Measurements from ENCODE around the gene TCF7L1.

TCF7L1 gene

GRCh38 chr2:85259879-85260278 is 126.7 kb downstream of the TCF7L1 start:
- DNase-seq (ENCODE audit: low read depth in 1 of 2, low spot score in 1 of 2) = no peak
- H3K27ac ChIP-seq (replicated peaks) = no peak overlapping the region
- TF ChIP-seq SPI1 (IDR thresholded peaks at IDR 0.05; ENCODE audit: borderline replicate concordance, low read depth) = no peak
- TF ChIP-seq GABPA (IDR thresholded peaks at IDR 0.05; ENCODE audit: low read depth) = no peak
- TF ChIP-seq POLR2AphosphoS5 (IDR thresholded peaks at IDR 0.05; ENCODE audit: low read depth) = no peak
- TF ChIP-seq, protein P1, sequence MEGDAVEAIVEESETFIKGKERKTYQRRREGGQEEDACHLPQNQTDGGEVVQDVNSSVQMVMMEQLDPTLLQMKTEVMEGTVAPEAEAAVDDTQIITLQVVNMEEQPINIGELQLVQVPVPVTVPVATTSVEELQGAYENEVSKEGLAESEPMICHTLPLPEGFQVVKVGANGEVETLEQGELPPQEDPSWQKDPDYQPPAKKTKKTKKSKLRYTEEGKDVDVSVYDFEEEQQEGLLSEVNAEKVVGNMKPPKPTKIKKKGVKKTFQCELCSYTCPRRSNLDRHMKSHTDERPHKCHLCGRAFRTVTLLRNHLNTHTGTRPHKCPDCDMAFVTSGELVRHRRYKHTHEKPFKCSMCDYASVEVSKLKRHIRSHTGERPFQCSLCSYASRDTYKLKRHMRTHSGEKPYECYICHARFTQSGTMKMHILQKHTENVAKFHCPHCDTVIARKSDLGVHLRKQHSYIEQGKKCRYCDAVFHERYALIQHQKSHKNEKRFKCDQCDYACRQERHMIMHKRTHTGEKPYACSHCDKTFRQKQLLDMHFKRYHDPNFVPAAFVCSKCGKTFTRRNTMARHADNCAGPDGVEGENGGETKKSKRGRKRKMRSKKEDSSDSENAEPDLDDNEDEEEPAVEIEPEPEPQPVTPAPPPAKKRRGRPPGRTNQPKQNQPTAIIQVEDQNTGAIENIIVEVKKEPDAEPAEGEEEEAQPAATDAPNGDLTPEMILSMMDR (IDR thresholded peaks at IDR 0.05; ENCODE audit: insufficient read depth, low read length) = no peak
- no peak for TF ChIP-seq REST (IDR thresholded peaks at IDR 0.05; ENCODE audit: insufficient replicate concordance, low read depth)
- H3K4me3 ChIP-seq (replicated peaks; ENCODE audit: insufficient read depth, low read length) = no peak overlapping the region
- no peaks in the 10 kb centered on the region for H3K27me3 ChIP-seq (ENCODE audit: insufficient read depth, poor library complexity, severe bottlenecking)

DNA sequence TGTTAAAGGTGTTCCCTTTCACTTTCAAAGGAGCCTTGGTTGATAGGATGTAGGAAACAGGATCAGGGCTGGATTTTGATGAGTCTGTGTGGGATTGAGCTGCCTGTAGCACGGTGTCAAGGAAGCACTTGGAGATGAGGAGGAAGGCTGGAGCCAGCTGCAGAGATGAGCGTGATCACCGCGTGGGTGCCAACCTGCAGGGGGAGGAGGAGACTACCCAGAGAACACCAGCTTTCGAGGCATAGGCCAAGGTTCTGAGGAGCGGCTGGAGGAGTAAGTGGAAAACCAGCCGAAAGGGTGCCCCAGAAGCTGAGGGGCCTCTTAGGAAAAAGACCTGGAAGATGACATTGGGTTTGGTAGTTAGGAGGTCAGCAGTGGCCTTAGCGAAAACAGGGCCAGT is 130.4 kb downstream of the TCF7L1 start:
- H3K27me3 ChIP-seq (ENCODE audit: insufficient read depth, poor library complexity, severe bottlenecking) = peaks cover 3% of the 10 kb centered on the region
- TF ChIP-seq GABPA (IDR thresholded peaks at IDR 0.05; ENCODE audit: low read depth) (no peak), POLR2AphosphoS5 (IDR thresholded peaks at IDR 0.05; ENCODE audit: low read depth) (no peak), SPI1 (IDR thresholded peaks at IDR 0.05; ENCODE audit: borderline replicate concordance, low read depth) (no peak)
- TF ChIP-seq, protein P1 (IDR thresholded peaks at IDR 0.05; ENCODE audit: insufficient read depth, low read length) = no peak
- no peak for DNase-seq (ENCODE audit: low read depth in 1 of 2, low spot score in 1 of 2)
- no peak overlapping the region for H3K4me3 ChIP-seq (replicated peaks; ENCODE audit: insufficient read depth, low read length)
- H3K27ac ChIP-seq (replicated peaks) = no peak overlapping the region

GRCh38 chr2:85264471-85264870 is 131.3 kb downstream of the TCF7L1 start:
- no peak overlapping the region for H3K27ac ChIP-seq (replicated peaks)
- no peak for TF ChIP-seq POLR2AphosphoS5 (IDR thresholded peaks at IDR 0.05; ENCODE audit: low read depth)
- peaks cover 3% of the 10 kb centered on the region for H3K27me3 ChIP-seq (ENCODE audit: insufficient read depth, poor library complexity, severe bottlenecking)
- no peak overlapping the region for H3K4me3 ChIP-seq (replicated peaks; ENCODE audit: insufficient read depth, low read length)
- no peak for DNase-seq (ENCODE audit: low read depth in 1 of 2, low spot score in 1 of 2)

DNA sequence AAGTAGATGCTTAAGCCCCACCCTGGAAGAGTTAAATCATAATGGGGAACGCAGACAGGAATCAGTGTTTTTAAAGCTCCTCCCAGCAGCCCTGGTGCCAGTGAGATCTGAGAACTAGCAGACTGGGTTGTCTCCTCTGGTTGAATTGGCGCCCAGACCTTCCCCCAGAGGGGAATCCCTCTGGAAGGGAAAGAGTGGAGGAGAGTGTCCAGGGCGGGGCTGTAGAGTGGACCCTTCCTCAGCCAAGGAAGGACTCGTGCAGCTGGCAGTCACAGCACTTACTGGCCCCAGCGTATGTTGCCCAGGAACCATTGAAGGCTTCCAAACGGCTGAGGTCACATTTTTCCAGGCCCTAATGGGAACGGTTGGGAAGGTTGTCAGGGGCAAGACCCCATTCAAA is 132.1 kb downstream of the TCF7L1 start:
- Histone ChIP-seq H3K27me3 (ENCODE audit: insufficient read depth, poor library complexity, severe bottlenecking) (peaks cover 3% of the 10 kb centered on the region), H3K4me3 (replicated peaks; ENCODE audit: insufficient read depth, low read length) (no peak overlapping the region), H3K27ac (replicated peaks) (no peak overlapping the region)
- no peak for TF ChIP-seq REST (IDR thresholded peaks at IDR 0.05; ENCODE audit: insufficient replicate concordance, low read depth)
- TF ChIP-seq GABPA (IDR thresholded peaks at IDR 0.05; ENCODE audit: low read depth) = no peak
- no peak for TF ChIP-seq SPI1 (IDR thresholded peaks at IDR 0.05; ENCODE audit: borderline replicate concordance, low read depth)
- TF ChIP-seq, protein P1 (IDR thresholded peaks at IDR 0.05; ENCODE audit: insufficient read depth, low read length) = no peak
- TF ChIP-seq POLR2AphosphoS5 (IDR thresholded peaks at IDR 0.05; ENCODE audit: low read depth) = no peak
- DNase-seq (ENCODE audit: low read depth in 1 of 2, low spot score in 1 of 2) = no peak

Measured in HL-60 (cell line).